GM12865 (cell line): Measurements from ENCODE around the gene COTL1.
"Not testable (repeated sequence)": the region's sequence is repeated elsewhere in the genome, so short reads cannot be mapped to it uniquely, and the experiment has no call there.

Experiments used
- DNase-seq: peaks from one replicate; pipeline ENCODE4 v3.0.0; 2010; ENCODE audit warnings: low read depth
- H3K4me3 ChIP-seq: 2 replicates; pipeline ENCODE4 v1.5.1; 2011; ENCODE audit warnings: mild to moderate bottlenecking, low read depth, low read length, control low read depth
- TF ChIP-seq, protein P1 (sequence below): IDR thresholded peaks from 2 replicates; pipeline ENCODE4 v1.5.1; 2011; ENCODE audit warnings: low read length, control low read depth, low read depth, inconsistent platforms; ENCODE audit not compliant: insufficient read depth; ENCODE audit errors: missing control alignments

COTL1 gene

DNA sequence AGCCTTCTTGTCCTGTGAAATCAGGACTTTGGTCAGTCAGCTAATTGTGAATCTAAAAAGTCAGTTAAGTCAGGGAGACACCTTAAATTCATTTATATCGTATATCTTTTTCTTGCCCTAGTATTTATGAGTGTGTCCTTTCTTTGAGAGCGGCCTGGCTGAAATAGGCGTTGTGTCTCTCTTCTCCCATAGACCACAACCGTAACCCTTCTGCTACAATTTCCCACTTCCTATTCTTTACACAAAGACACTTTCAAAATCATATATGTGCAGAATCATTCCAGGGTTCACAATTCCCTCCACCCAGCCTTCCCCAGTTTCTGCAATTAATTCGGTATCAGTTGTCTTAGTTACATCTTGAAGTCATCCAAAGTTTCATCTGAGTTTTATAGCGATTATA, 14.0 kb upstream of the COTL1 start:
- H3K4me3 ChIP-seq = no peak overlapping the region
- no peak for DNase-seq
- TF ChIP-seq, protein P1, sequence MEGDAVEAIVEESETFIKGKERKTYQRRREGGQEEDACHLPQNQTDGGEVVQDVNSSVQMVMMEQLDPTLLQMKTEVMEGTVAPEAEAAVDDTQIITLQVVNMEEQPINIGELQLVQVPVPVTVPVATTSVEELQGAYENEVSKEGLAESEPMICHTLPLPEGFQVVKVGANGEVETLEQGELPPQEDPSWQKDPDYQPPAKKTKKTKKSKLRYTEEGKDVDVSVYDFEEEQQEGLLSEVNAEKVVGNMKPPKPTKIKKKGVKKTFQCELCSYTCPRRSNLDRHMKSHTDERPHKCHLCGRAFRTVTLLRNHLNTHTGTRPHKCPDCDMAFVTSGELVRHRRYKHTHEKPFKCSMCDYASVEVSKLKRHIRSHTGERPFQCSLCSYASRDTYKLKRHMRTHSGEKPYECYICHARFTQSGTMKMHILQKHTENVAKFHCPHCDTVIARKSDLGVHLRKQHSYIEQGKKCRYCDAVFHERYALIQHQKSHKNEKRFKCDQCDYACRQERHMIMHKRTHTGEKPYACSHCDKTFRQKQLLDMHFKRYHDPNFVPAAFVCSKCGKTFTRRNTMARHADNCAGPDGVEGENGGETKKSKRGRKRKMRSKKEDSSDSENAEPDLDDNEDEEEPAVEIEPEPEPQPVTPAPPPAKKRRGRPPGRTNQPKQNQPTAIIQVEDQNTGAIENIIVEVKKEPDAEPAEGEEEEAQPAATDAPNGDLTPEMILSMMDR = no peak

DNA sequence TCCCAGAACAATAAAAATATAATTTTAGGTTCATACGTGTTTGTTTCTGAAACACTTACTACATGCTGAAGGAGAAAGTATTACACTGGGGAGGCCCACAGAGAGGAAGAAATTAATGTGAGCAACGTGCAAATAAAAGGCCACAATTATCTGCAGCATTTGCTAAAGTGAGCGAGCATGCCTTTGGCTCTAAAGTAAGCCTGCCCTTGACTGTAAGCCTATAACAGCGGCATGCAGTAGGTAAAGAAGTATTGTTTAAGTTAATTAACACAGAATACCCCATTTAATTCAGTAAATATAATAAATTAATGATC, 13.2 kb upstream of the COTL1 start:
- DNase-seq = no peak
- no peak overlapping the region for H3K4me3 ChIP-seq
- TF ChIP-seq, protein P1 = no peak

DNA sequence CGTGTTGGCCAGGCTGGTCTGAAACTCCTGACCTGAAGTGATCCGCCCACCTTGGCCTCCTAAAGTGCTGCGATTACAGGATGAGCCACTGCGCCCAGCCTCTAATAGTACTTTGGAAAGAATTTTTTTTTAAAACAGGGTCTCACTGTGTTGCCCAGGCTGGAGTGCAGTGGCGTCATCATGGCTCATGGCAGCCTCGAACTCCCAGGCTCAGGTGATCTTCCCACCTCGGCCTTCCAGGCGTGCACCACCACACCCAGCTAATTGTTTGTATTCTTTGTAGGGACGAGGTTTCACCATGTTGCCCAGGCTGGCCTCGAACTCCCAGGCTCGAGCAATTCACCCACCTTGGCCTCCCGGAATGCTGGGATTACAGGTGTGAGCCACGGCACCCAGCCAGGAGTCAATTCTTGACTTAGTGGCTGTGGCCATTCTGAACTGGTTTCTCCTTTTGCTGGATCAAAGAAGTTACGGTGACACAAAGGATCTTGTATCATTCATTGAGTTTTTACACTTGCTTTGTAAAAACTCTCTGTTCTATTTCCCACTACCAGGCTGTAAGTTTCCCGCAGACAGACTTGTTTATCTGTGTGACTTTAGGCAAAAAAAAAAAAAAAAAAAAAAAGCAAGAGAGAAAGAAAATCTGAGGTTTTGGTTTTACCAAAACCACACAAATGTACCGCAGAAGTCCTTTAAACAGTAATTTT, 12.7 kb upstream of the COTL1 start:
- no peak for DNase-seq
- no peak overlapping the region for H3K4me3 ChIP-seq
- TF ChIP-seq, protein P1 = no peak

DNA sequence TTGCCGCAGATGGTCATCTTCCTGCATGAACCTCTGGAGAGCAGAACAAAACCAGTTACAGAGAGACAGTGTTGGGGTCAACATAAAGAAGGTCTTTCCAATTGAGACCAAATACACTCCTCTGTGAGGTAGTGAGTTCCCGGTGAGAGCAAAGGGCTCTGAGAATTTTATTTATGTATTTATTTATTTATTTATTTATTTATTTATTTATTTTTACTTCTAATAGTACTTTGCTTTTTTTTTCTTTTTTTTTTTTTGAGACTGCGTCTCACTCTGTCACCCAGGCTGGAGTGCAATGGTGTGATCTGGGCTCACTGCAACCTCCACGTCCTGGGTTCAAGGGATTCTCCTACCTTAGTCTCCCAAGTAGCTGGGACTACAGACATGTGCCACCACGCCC, 12.1 kb upstream of the COTL1 start:
- TF ChIP-seq, protein P1 = no peak
- no peak for DNase-seq
- H3K4me3 ChIP-seq = no peak overlapping the region

DNA sequence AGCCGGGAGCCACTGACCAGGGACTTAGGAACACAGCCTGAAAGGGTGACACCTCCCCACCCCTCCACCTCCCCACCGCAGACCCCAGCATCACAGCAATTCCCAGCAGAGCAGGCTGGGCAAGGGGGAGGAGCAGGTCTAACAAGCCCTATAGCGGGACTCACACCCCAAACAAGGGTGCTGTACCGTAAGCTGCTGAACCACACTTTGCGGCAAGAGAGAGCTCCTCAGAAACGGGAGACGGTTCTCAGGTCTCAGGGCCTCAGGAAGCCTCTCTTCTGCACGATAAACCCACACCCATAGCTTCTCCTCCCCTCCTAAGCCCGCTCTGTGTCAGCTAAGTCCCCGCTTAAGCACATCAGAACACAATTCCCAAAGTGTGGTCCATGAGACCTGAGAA, 11.7 kb upstream of the COTL1 start:
- H3K4me3 ChIP-seq = no peak overlapping the region
- DNase-seq = no peak

DNA sequence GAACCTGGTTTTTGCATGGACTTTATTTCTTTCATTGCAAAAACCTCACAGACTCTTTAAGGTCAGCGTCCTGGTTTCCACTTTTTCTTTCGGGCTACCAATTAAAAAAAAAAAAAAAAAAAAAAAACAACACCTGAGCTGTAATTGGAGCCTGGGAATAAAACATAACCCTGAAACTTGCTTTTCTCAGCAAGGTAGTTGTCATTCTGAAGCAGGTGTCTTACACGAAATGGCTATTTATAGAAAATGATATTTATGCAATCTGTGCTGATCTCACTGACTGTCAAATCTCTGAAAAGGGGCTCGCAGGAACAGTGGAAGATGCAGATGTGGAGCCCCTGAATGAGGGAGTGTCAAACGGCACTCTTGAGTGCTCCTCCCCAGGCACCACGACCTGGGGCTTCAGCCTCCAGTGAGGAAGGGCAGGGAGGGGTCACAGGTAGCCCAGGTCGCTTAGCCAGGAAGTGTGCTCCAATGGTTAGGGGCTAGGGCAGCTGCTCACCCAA, 10.4 kb upstream of the COTL1 start:
- no peak for DNase-seq
- no peak overlapping the region for H3K4me3 ChIP-seq
- TF ChIP-seq, protein P1 = no peak

More for the DNA sequence above, 11.7 kb upstream of the COTL1 start:
- TF ChIP-seq, protein P1 = no peak

DNA sequence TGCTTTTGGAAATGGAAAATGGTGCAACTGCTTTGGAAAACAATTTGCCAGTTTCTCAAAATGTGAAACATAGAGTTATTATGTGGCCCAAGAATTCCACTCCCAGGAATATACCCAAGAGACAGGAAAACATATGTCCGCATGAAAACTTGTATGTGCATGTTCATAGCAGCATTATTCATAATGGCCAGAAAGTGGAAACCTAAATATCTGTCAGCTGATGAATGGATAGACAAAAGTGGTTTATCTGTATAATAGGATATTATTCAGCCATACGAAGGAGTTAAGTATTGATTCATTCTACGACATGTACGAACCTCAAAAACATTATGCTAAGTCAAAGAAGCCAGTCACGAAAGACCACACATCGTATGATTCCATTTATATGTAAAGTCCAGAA, 7.7 kb upstream of the COTL1 start:
- H3K4me3 ChIP-seq = no peak overlapping the region
- TF ChIP-seq, protein P1 = no peak
- DNase-seq = no peak

DNA sequence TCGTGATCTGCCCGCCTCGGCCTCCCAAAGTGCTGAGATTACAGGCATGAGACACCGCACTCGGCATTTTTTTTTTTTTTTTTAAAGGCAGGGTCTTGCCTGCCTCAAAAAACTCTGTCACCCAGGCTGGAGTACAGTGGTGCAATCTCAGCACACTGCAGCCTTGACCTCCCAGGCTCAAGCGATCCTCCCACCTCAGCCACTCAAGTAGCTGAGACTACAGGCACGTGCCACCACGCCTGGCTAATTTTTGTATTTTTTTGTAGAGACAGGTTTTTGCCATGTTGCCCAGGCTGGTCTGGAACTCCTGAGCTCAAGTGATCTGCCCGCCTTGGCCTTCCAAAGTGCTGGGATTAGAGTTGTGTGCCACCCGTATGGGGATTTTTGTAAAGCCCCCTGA, 3.0 kb upstream of the COTL1 start:
- H3K4me3 ChIP-seq = not testable (repeated sequence)

More for the DNA sequence above, 3.0 kb upstream of the COTL1 start:
- not testable (repeated sequence) for DNase-seq
